ENCODE measurements around the gene MAPK9. TPM values are rescaled to one million over a fixed set of nuclear protein-coding genes. Genes with fewer than 3 reads are reported as not detected.

The MAPK9 gene
- total RNA-seq, 1 donor from 2014 or later: 34.4 TPM

- no peak for DNase-seq (ENCODE audit: low spot score)
- ATAC-seq: no peak
- intact Hi-C loops (cut with DNase I): no loop called here
Observed at GRCh38 chr5:180194410-180195345, 97.2 kb downstream of the MAPK9 start.

GRCh38 chr5:180193749-180194375, 98.0 kb downstream of the MAPK9 start:
- intact Hi-C loops (cut with DNase I): no loop called here
- DNase-seq (ENCODE audit: low spot score) (no peak), ATAC-seq (no peak)

- ATAC-seq (no peak), DNase-seq (ENCODE audit: low spot score) (no peak)
- intact Hi-C loops (cut with DNase I): no loop called here
Observed at GRCh38 chr5:180191716-180192115, 100.2 kb downstream of the MAPK9 start.

GRCh38 chr5:180187767-180188166, 104.1 kb downstream of the MAPK9 start:
- no peak for DNase-seq (ENCODE audit: low spot score)
- no peak for ATAC-seq
- intact Hi-C loops (cut with DNase I): no loop called here

Other genes with a start within 250 kb of the MAPK9 start
- gene RNF130, start 220.3 kb downstream of the MAPK9 start, total RNA-seq: 118 TPM
- 10.3 TPM for gene RASGEF1C, start 82.9 kb downstream of the MAPK9 start, total RNA-seq
- gene GFPT2, start 61.3 kb upstream of the MAPK9 start, total RNA-seq: 39.8 TPM
- gene CNOT6, start 202.3 kb upstream of the MAPK9 start, total RNA-seq: 31.9 TPM